Panc1 (cell line): ENCODE measurements around the gene TUBA1B. TPM values are rescaled to one million over a fixed set of nuclear protein-coding genes. Genes with fewer than 3 reads are reported as not detected.

Experiments used
- ATAC-seq: fragments of 200-7000 bp; cut with Tn5 transposase; 2 replicates; pipeline ENCODE4 v1.9.1; 2020; ENCODE audit warnings: mild to moderate bottlenecking, moderate library complexity
- BruUV-seq: library from RNA; stranded (reverse); fragments of 400-500 nt; replicated peaks from 2 replicates; lab custom pipeline; 2021; lab: Mats Ljungman, UMichigan
- CTCF ChIA-PET: fragments of 300-600 bp; sonication (Branson Sonifier 250); formaldehyde crosslinking; loops from one replicate; lab custom pipeline; 2022; ENCODE audit warnings: antibody characterized with exemption; lab: Charles Lee
- POLR2A ChIA-PET: fragments of 300-600 bp; sonication (Branson Sonifier 250); formaldehyde crosslinking; loops from one replicate; lab custom pipeline; 2022; ENCODE audit warnings: antibody characterized with exemption; lab: Charles Lee
- DNase-seq: peaks from one replicate; pipeline ENCODE4 v3.0.0-alpha.2; 2010; ENCODE audit warnings: low read depth, low spot score
- H3K27ac ChIP-seq: 2 replicates; pipeline ENCODE4 v1.5.1; 2011; ENCODE audit warnings: mild to moderate bottlenecking, low read length, inconsistent platforms
- H3K27me3 ChIP-seq: fragments of 200-500 bp; sonication (Bioruptor generic); 2 replicates; pipeline ENCODE4 v1.6.0; 2014; ENCODE audit warnings: low read length, inconsistent platforms; ENCODE audit not compliant: control insufficient read depth, insufficient read depth
- H3K36me3 ChIP-seq: fragments of 200-500 bp; sonication (Bioruptor generic); 2 replicates; pipeline ENCODE4 v1.5.1; 2014; ENCODE audit warnings: inconsistent platforms, mild to moderate bottlenecking, low read length, moderate library complexity; ENCODE audit not compliant: control insufficient read depth, insufficient read depth
- H3K4me1 ChIP-seq: 2 replicates; pipeline ENCODE4 v1.5.1; 2011; ENCODE audit warnings: inconsistent platforms, mild to moderate bottlenecking, low read length, moderate library complexity; ENCODE audit not compliant: control insufficient read depth, insufficient read depth
- H3K4me3 ChIP-seq, 2 experiments: 2 replicates each; pipeline ENCODE4 v1.5.1; 2011 to 2012; ENCODE audit warnings: low read depth in 2 of 2, low read length in 2 of 2, mild to moderate bottlenecking in 2 of 2, inconsistent platforms in 1 of 2, moderate library complexity in 1 of 2
- H3K9me3 ChIP-seq: fragments of 200-500 bp; sonication (Bioruptor generic); 2 replicates; pipeline ENCODE4 v1.5.1; 2014; ENCODE audit warnings: low read depth, mild to moderate bottlenecking, inconsistent platforms, low read length, moderate library complexity; ENCODE audit not compliant: control insufficient read depth, insufficient read depth
- CTCF ChIP-seq: fragments of 450-650 bp; IDR thresholded peaks from 2 replicates; pipeline ENCODE4 v1.5.1; 2017; ENCODE audit warnings: mild to moderate bottlenecking
- POLR2AphosphoS5 ChIP-seq: IDR thresholded peaks from 2 replicates; pipeline ENCODE4 v1.6.1; 2012; ENCODE audit warnings: mild to moderate bottlenecking, low read depth, low read length, moderate library complexity
- REST ChIP-seq, 2 experiments: IDR thresholded peaks; 2 replicates each; pipeline ENCODE4 v1.6.1; 2011 to 2012; ENCODE audit warnings: low read depth in 2 of 2, control low read depth in 1 of 2, low read length in 1 of 2, mild to moderate bottlenecking in 1 of 2, moderate library complexity in 1 of 2; ENCODE audit not compliant: insufficient read depth in 1 of 2
- SIN3A ChIP-seq: IDR thresholded peaks from 2 replicates; pipeline ENCODE4 v1.6.1; 2012; ENCODE audit warnings: low read depth, mild to moderate bottlenecking, low read length, moderate library complexity, borderline replicate concordance; ENCODE audit not compliant: insufficient read depth
- TCF7L2 ChIP-seq: IDR thresholded peaks from 2 replicates; pipeline ENCODE4 v1.6.1; 2011; ENCODE audit warnings: mild to moderate bottlenecking, low read depth, low read length, inconsistent platforms
- in situ Hi-C: cut with HindIII; loops from 2 replicates; pipeline ENCODE4 v1.10.0; 2016; ENCODE audit warnings: low sequenced_read_pairs, low pct_unique_long_range_greater_than_20kb
- intact Hi-C: fragments of 100-400 bp; cut with micrococcal nuclease; formaldehyde crosslinking; loops from one replicate; pipeline ENCODE4 v1.10.0; 2022; ENCODE audit not compliant: unreplicated experiment
- total RNA-seq: library from RNA; stranded (reverse); gene quantifications from one replicate; pipeline ENCODE4 v1.2.1, GENCODE V29; 2021; ENCODE audit not compliant: unreplicated experiment

The TUBA1B gene
- total RNA-seq, 1 experiment from 2014 or later = 1,275 TPM

GRCh38 chr12:49084438-49084837, 46.8 kb downstream of the TUBA1B start:
- ATAC-seq = no peak
- Histone ChIP-seq H3K36me3 (no peaks in the 10 kb centered on the region), H3K4me1 (peaks cover 10% of the 10 kb centered on the region), H3K9me3 (no peaks in the 10 kb centered on the region), H3K27me3 (no peaks in the 10 kb centered on the region), H3K4me3 (no peak overlapping the region), H3K27ac (no peak overlapping the region)
- TF ChIP-seq REST (IDR thresholded peaks at IDR 0.05; ENCODE audit: insufficient read depth in 1 of 2, low read depth in 2 of 2, low read length in 1 of 2) = no peak
- no peak for TF ChIP-seq CTCF
- TF ChIP-seq POLR2AphosphoS5 = no peak
- TF ChIP-seq TCF7L2 = no peak
- TF ChIP-seq SIN3A = no peak
- POLR2A ChIA-PET = interaction anchor here (0.5 to 0.7 kb wide), 3 partner anchors 9 to 216 kb away, joined by 3 to 4 read pairs (median 4); no protein-coding TSS in a partner anchor
- no peak for DNase-seq
- no TSS peak for BruUV-seq
- CTCF ChIA-PET = no interaction called here
- intact Hi-C loops (no loop called here), in situ Hi-C loops (no loop called here)

GRCh38 chr12:49079793-49080192, 51.4 kb downstream of the TUBA1B start:
- intact Hi-C loops (no loop called here), in situ Hi-C loops (no loop called here)
- Histone ChIP-seq H3K4me3 (no peak overlapping the region), H3K36me3 (no peaks in the 10 kb centered on the region), H3K27ac (no peak overlapping the region), H3K4me1 (no peaks in the 10 kb centered on the region), H3K9me3 (no peaks in the 10 kb centered on the region), H3K27me3 (no peaks in the 10 kb centered on the region)
- TF ChIP-seq POLR2AphosphoS5 (no peak), SIN3A (no peak), REST (IDR thresholded peaks at IDR 0.05; ENCODE audit: insufficient read depth in 1 of 2, low read depth in 2 of 2, low read length in 1 of 2) (no peak), CTCF (no peak), TCF7L2 (no peak)
- POLR2A ChIA-PET = no interaction called here
- CTCF ChIA-PET = interaction anchor here (1.2 kb wide), 1 partner anchor 9 kb away, joined by 3 read pairs; no protein-coding TSS in a partner anchor
- ATAC-seq = no peak
- no peak for DNase-seq
- BruUV-seq = no TSS peak
